RWPE2 (cell line): Measurements from ENCODE around the gene CINP.

ENCODE experiments used
- ATAC-seq: fragments of 200-7000 bp; cut with Tn5 transposase; 3 replicates; pipeline ENCODE4 v1.9.1; 2021; ENCODE audit warnings: low read depth
- DNase-seq: peaks from one replicate; pipeline ENCODE4 v3.0.0-alpha.2; 2020; ENCODE audit warnings: low spot score
- H3K27ac ChIP-seq: fragments of 450-650 bp; 2 replicates; pipeline ENCODE4 v1.5.1; 2017; ENCODE audit warnings: mild to moderate bottlenecking; ENCODE audit not compliant: poor library complexity, severe bottlenecking
- H3K27me3 ChIP-seq: fragments of 250-450 bp; sonication (Bioruptor Pico); 2 replicates; pipeline ENCODE4 v1.5.1; 2021; ENCODE audit warnings: mild to moderate bottlenecking, moderate library complexity; ENCODE audit not compliant: insufficient read depth, poor library complexity, severe bottlenecking
- H3K36me3 ChIP-seq: fragments of 250-450 bp; sonication (Bioruptor Pico); 2 replicates; pipeline ENCODE4 v1.5.1; 2020; ENCODE audit warnings: low read depth, mild to moderate bottlenecking, moderate library complexity
- H3K4me1 ChIP-seq: fragments of 250-450 bp; sonication (Bioruptor Pico); 2 replicates; pipeline ENCODE4 v1.5.1; 2021; ENCODE audit warnings: mild to moderate bottlenecking, moderate library complexity; ENCODE audit not compliant: insufficient read depth, poor library complexity, severe bottlenecking
- H3K4me3 ChIP-seq: fragments of 250-450 bp; sonication (Bioruptor Pico); 2 replicates; pipeline ENCODE4 v1.5.1; 2021; ENCODE audit warnings: mild to moderate bottlenecking, moderate library complexity; ENCODE audit not compliant: severe bottlenecking
- H3K9me3 ChIP-seq: fragments of 250-450 bp; sonication (Bioruptor Pico); 2 replicates; pipeline ENCODE4 v1.5.1; 2021; ENCODE audit warnings: mild to moderate bottlenecking, moderate library complexity; ENCODE audit not compliant: severe bottlenecking
- TF ChIP-seq, protein P1 (sequence below): fragments of 450-650 bp; IDR thresholded peaks from one replicate; pipeline ENCODE4 v1.5.1; 2017; ENCODE audit warnings: mild to moderate bottlenecking, moderate library complexity; ENCODE audit not compliant: poor library complexity, severe bottlenecking

CINP gene

DNA sequence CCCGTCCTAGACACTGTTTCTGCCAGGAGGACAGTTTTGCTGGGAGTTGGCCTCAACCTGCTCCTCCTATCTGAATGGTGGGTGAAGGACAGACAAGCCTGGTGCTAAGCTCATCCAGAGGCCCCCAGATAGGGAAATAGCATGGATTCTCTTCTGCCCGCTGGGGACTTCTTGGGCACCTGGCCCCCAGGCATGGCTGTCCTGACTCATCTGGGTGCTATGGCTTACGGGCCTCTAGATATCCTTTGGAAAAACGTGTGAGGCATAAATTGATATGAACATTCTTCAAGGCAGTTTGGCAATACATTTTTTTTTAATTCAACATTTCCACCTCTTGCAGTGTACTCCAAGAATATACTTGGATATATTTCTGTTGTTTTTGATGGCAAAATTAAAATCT lies 8.7 kb upstream of the CINP start:
- peaks cover 6% of the 10 kb centered on the region; the same call in 1 of the 2 replicates for H3K36me3 ChIP-seq
- H3K4me1 ChIP-seq, result no peaks in the 10 kb centered on the region
- ATAC-seq (no peak), DNase-seq (no peak)
- H3K27ac ChIP-seq, result no peak overlapping the region
- H3K27me3 ChIP-seq, result no peaks in the 10 kb centered on the region
- no peak overlapping the region for H3K4me3 ChIP-seq
- H3K9me3 ChIP-seq, result no peaks in the 10 kb centered on the region
- TF ChIP-seq, protein P1, sequence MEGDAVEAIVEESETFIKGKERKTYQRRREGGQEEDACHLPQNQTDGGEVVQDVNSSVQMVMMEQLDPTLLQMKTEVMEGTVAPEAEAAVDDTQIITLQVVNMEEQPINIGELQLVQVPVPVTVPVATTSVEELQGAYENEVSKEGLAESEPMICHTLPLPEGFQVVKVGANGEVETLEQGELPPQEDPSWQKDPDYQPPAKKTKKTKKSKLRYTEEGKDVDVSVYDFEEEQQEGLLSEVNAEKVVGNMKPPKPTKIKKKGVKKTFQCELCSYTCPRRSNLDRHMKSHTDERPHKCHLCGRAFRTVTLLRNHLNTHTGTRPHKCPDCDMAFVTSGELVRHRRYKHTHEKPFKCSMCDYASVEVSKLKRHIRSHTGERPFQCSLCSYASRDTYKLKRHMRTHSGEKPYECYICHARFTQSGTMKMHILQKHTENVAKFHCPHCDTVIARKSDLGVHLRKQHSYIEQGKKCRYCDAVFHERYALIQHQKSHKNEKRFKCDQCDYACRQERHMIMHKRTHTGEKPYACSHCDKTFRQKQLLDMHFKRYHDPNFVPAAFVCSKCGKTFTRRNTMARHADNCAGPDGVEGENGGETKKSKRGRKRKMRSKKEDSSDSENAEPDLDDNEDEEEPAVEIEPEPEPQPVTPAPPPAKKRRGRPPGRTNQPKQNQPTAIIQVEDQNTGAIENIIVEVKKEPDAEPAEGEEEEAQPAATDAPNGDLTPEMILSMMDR, result no peak

DNA sequence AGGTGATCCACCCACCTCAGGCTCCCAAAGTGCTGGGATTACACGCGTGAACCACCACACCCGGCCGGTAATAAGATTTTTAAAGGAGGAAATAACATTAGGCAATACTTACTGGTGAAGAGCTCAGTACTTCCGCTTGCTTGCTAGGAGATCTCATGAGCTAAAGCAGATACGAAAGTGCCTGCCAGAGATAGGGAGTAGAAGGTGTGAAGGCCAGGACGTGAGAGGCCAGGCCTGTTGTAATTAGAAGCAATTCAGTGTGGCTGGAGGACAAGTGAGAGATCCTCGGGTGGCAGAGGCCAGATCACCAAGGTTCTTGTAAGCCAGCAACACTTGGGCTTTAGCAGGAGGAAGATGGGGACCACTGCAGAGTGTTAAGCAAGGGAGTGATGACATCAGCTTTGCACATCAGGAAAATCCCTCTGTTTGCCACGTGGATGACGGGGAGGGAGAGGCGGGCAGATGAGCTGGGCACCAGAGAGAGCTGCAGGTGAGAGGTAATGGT lies 7.7 kb upstream of the CINP start:
- H3K4me3 ChIP-seq, result no peak overlapping the region
- ATAC-seq (peak; percentile 17; the same call in 1 of the 3 replicates), DNase-seq (no peak)
- H3K27ac ChIP-seq, result no peak overlapping the region
- TF ChIP-seq, protein P1, result no peak
- H3K4me1 ChIP-seq, result no peaks in the 10 kb centered on the region
- H3K27me3 ChIP-seq, result no peaks in the 10 kb centered on the region
- H3K36me3 ChIP-seq, result 0 out of 2 replicates have a peak, but pooled peaks cover 3% of the 10 kb centered on the region
- H3K9me3 ChIP-seq, result no peaks in the 10 kb centered on the region

GRCh38 chr14:102363182-102363943 lies 673 bp upstream of the CINP start:
- no peak for DNase-seq
- H3K4me1 ChIP-seq, result peaks cover 7% of the 10 kb centered on the region
- ATAC-seq, result peak; percentile 47
- H3K36me3 ChIP-seq, result peaks cover 13% of the 10 kb centered on the region
- peak overlapping the region; percentile 61 for H3K27ac ChIP-seq
- no peaks in the 10 kb centered on the region for H3K9me3 ChIP-seq
- peak overlapping the region; percentile 74 for H3K4me3 ChIP-seq
- H3K27me3 ChIP-seq, result no peaks in the 10 kb centered on the region
- TF ChIP-seq, protein P1, result no peak

DNA sequence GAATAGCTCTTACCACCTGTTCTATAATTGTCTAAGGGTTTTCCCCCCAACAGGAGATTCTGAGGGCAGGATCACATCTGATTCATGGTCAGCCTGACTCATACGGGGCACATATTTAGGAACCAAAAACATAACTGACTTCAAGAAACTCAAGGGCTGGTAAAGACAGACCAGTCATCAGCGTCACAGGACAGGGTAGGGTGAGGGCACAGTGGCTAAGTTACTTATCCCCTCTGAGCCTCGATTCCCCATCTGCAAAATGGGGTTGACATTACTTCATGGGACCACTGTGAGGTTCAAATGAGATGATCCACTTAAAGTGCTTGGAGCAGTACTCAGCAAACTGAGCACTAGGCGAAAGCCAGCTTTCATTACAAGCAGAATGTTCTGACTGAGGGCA lies 606 bp downstream of the CINP start:
- Histone ChIP-seq H3K27ac (peak overlapping the region; percentile 61), H3K4me3 (peak overlapping the region; percentile 74), H3K27me3 (no peaks in the 10 kb centered on the region), H3K9me3 (no peaks in the 10 kb centered on the region), H3K36me3 (peaks cover 18% of the 10 kb centered on the region), H3K4me1 (peaks cover 7% of the 10 kb centered on the region)
- TF ChIP-seq, protein P1, result no peak
- ATAC-seq, result peak; percentile 3; the same call in 1 of the 3 replicates
- no peak for DNase-seq

- DNase-seq, result no peak
- TF ChIP-seq, protein P1, result no peak
Measured at GRCh38 chr14:102360388-102360787, 2.3 kb downstream of the CINP start.

More at GRCh38 chr14:102360388-102360787, 2.3 kb downstream of the CINP start:
- Histone ChIP-seq H3K4me3 (no peak overlapping the region), H3K4me1 (peaks cover 7% of the 10 kb centered on the region), H3K27me3 (no peaks in the 10 kb centered on the region), H3K36me3 (peaks cover 33% of the 10 kb centered on the region), H3K9me3 (no peaks in the 10 kb centered on the region), H3K27ac (no peak overlapping the region)
- no peak for ATAC-seq
